Mononuclear cell (primary cell): ENCODE results near the gene MPZL2. TPM values are rescaled to one million over a fixed set of nuclear protein-coding genes. Genes with fewer than 3 reads are reported as not detected.

Source experiments
- H3K27me3 ChIP-seq: 2 replicates; pipeline ENCODE4 v1.6.0; 2011; ENCODE audit warnings: low read length, control low read depth; ENCODE audit not compliant: insufficient read depth
- H3K4me1 ChIP-seq: 2 replicates; pipeline ENCODE4 v1.5.1; 2011; ENCODE audit warnings: mild to moderate bottlenecking, low read length, control low read depth; ENCODE audit not compliant: insufficient read depth
- H3K4me3 ChIP-seq: 2 replicates; pipeline ENCODE4 v1.5.1; 2011; ENCODE audit warnings: mild to moderate bottlenecking, low read length, moderate library complexity
- H3K9me3 ChIP-seq: 2 replicates; pipeline ENCODE4 v1.5.1; 2011; ENCODE audit warnings: low read depth, mild to moderate bottlenecking, control low read depth, low read length
- total RNA-seq: library from RNA; depleted of rRNA; stranded (reverse); fragments of >200 nt; gene quantifications from one replicate; pipeline ENCODE4 v1.2.3, GENCODE V29; 2012

Gene MPZL2
- total RNA-seq, 1 donor = 1.5 TPM

DNA sequence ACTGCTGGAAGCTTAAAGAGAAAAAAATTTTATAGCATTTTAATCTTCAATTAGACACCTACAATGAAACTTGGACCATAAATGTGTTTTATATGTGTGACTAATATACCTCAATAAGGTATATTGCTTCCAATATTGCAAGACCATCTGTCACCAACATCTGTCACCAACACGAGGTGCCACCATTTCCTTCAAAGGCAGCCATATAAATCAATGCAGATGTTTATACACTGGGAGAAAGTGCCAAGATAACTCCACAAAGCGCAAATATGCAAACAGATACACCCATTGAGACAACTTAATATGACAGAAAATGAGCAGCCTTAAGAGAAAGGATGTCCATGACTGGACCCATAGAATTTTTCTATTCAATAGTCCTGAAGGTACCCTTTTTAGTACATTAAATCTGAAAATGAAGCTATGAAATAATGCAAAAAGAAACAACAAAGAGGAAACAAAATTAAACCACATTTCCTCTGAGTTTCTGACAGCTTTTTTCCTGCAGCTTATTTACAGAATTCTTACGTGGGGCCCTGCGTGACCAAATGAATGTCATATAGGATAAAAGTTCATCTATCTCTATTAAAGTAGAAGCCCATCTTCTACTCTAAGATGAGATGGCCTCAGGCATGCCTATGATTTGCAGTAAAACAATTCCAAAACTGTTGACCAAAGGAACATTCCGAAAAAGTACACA is 24.4 kb downstream of the MPZL2 start:
- Histone ChIP-seq H3K4me1 (peaks cover 72% of the 10 kb centered on the region), H3K27me3 (no peaks in the 10 kb centered on the region)

DNA sequence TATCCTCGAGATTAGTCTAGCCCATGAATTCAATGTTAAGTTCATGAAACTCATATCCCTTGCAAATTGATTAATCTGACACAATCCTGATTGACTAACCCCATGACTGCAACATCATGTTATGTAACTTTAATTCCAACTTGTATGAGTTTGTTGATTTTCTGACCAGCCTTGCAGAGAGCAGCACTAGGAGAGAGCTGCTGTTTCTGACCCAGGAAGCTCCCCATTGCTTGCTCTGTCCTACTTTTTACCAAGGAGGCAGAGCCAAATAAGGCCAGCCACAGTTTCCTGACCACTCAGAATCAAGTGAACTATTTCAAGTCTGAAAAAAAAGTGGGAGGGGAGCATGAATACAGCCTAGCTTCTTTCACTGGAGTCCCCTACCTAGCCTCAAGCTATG is 25.2 kb downstream of the MPZL2 start:
- Histone ChIP-seq H3K4me1 (peaks cover 72% of the 10 kb centered on the region), H3K4me3 (no peak overlapping the region), H3K27me3 (no peaks in the 10 kb centered on the region), H3K9me3 (no peaks in the 10 kb centered on the region)

More for the DNA sequence above, 24.4 kb downstream of the MPZL2 start:
- peak overlapping the region; percentile 10 for H3K4me3 ChIP-seq
- H3K9me3 ChIP-seq = no peaks in the 10 kb centered on the region

DNA sequence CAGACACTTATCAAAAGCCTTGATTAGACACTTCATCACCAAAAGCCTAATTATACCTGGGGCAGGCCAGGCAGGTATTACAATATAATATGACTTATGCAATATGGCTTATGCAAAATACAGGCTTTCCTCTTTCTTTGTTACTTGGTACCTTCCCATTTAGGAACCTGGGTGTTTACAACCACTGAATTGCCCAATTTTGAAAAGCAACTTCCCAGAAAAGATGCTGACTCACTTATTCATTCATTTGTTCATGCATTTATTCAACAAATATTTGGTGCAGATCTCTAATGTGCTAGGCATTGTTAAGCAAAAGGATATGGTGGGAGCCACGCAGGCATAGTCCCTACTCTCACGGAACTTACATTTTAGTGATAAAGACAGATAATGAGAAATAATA is 25.7 kb downstream of the MPZL2 start:
- H3K4me1 ChIP-seq = peaks cover 69% of the 10 kb centered on the region
- no peaks in the 10 kb centered on the region for H3K27me3 ChIP-seq
- no peaks in the 10 kb centered on the region for H3K9me3 ChIP-seq
- H3K4me3 ChIP-seq = no peak overlapping the region

DNA sequence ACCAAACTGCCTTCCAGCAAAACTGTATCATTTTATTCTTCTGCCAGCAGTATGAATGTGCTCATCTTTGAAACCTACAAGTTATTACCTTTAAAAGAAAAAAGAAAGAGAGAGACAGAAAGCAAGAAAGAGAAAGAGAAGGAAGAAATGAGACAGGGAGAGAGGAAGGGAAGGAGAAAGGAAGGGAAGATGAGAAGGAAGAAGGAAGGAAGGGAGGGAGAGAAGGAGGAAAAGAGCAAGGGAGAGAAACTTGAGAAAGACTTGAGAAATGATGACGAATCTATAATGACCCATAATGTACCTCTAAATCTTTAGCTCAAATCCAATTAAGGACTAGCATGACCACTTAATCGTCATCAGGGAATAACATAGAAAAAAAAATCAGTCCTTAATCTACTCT is 27.9 kb downstream of the MPZL2 start:
- Histone ChIP-seq H3K4me3 (no peak overlapping the region), H3K27me3 (no peaks in the 10 kb centered on the region), H3K9me3 (no peaks in the 10 kb centered on the region), H3K4me1 (peaks cover 58% of the 10 kb centered on the region)

DNA sequence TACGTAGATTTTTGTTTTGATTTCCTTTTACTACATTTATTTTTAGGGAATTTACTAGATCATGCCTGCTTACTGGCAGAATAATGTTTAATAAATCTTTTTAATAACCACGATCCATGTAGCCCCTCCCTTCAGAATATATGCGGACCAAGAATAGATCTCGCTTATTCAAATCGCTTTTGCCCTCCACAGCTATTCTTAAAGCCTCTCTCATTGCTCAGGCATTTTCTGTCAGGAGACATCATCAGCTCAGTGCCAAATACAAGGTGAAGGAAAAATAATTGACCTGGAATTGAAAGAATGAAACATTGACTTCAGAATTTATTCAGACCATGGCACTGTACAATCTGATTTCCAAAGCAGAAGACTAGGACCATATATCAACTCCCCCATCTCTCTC is 29.3 kb downstream of the MPZL2 start:
- Histone ChIP-seq H3K4me3 (no peak overlapping the region), H3K9me3 (no peaks in the 10 kb centered on the region), H3K4me1 (peaks cover 58% of the 10 kb centered on the region), H3K27me3 (no peaks in the 10 kb centered on the region)

DNA sequence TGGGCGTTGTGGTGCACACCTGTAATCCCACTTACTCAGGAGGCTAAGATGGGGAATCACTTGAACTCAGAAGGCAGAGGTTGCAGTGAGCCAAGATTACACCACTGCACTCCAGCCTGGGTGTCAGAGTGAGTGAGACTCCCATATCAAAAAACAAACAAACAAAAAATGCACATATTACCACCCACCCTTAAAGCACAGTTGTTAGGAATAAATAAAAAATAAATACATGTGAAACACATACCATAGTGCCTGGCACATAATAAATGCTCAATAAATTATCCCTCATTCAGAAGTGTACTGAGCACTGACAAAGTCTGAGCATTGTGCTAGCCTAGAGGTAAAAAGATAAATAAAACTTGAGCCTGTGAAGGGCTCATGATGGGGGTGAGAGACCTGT is 30.2 kb downstream of the MPZL2 start:
- Histone ChIP-seq H3K4me3 (no peak overlapping the region), H3K4me1 (peaks cover 58% of the 10 kb centered on the region), H3K9me3 (no peaks in the 10 kb centered on the region), H3K27me3 (no peaks in the 10 kb centered on the region)

DNA sequence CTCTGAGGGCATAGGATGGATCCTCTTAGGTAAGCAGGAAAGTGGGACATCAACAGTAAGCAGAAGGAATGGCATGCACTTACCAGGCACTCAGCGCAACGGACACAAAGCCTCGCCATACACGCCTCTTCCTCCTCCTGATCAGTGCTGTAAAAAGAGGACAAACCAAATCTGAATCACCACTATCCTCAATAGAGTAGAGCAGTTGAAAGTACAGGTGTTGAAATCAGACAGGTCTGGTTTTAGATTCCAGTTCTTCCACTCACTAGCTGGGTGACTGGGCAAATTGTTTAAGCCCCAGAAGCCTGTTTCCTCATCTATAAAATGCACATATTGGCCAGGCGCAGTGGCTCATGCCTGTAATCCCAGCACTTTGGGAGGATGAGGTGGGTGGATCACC is 30.7 kb downstream of the MPZL2 start:
- peaks cover 58% of the 10 kb centered on the region for H3K4me1 ChIP-seq
- H3K9me3 ChIP-seq = no peaks in the 10 kb centered on the region
- H3K27me3 ChIP-seq = no peaks in the 10 kb centered on the region
- H3K4me3 ChIP-seq = no peak overlapping the region

DNA sequence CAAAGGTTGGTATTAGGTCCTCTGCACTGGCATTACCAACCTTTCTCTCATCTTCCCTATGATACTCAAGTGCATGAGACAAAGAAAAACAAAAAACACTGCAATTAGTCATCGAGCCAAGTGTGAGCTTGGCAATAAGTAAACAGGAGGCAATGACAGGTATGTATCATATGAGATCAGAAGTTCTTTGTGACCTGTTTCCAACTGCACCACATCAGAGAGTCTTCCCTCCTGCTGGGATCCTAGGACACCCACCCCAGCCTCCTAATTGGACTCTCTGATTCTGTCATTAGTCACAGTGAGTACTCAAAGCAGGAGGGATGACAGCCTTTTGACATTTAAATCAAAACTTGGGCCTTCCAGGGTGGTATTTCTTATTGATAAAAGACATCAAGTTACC is 31.4 kb downstream of the MPZL2 start:
- no peaks in the 10 kb centered on the region for H3K9me3 ChIP-seq
- peaks cover 58% of the 10 kb centered on the region for H3K4me1 ChIP-seq
- no peak overlapping the region for H3K4me3 ChIP-seq
- H3K27me3 ChIP-seq = no peaks in the 10 kb centered on the region

DNA sequence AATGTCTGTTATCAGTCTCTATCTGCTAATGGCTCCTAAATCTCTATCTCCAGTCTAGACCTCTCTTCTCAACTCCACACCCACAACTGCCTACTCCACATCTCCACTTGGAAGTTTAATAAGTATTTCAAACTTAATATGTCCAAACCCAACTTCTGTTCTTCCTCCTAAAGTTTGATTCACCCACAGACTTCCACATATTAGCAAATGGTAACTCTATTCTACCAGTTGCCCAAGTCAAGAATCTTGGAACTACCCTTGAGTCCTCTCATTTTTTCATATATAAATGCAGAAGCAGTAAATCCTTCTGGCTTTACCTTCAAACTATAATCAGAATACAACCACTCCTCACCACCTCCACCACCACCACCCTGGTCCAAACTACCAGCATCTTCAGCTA is 32.6 kb downstream of the MPZL2 start:
- Histone ChIP-seq H3K27me3 (no peaks in the 10 kb centered on the region), H3K4me1 (peaks cover 61% of the 10 kb centered on the region)

DNA sequence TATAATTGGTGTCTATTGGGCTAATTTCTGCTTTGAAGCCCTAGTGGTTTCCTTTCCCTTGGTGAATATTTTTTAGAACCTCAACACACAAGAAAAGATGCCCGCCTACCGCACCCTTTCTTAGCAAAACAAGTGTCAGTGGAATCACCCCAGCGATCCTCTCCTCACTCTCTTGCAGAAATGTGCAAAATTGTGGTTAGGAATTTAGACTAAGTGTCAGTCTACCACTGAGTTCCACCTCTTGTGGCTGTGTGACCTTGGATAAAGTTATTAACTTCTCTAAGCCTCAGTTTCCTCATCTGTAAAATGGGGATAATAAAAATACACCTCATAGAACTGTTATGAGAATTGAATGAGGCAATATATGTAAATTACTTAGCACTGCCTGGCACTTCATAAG is 34.0 kb downstream of the MPZL2 start:
- H3K4me1 ChIP-seq = peaks cover 69% of the 10 kb centered on the region
- H3K9me3 ChIP-seq = no peaks in the 10 kb centered on the region
- H3K27me3 ChIP-seq = no peaks in the 10 kb centered on the region
- H3K4me3 ChIP-seq = no peak overlapping the region

More for the DNA sequence above, 32.6 kb downstream of the MPZL2 start:
- Histone ChIP-seq H3K9me3 (no peaks in the 10 kb centered on the region), H3K4me3 (no peak overlapping the region)

DNA sequence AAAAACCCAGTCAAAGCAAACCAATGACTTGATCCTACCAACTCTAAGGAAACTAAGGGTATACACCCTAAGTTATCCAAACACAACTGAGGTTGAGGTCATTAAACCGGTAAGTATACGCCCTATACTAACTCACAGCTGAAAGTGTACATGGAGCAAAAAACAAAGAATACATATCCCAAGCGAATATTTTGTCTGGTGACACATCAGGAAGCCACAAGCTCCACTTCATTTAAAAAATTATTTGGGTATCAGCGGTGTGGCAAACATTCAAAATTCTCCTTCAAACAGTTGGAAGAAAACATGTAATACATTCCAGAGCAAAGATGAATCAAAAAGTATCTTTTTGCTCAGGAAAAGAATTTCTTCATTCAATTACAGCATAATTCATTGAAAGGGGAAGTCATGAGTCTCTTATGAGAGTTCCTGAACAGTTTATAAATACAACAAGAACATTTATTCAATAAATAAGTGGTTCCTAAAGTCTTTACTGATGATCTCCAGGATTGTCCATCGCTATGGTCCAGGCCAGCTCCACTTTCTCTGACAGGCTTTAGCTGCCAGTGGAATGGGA is 34.7 kb downstream of the MPZL2 start:
- Histone ChIP-seq H3K4me1 (peaks cover 76% of the 10 kb centered on the region), H3K27me3 (no peaks in the 10 kb centered on the region), H3K4me3 (no peak overlapping the region), H3K9me3 (no peaks in the 10 kb centered on the region)

DNA sequence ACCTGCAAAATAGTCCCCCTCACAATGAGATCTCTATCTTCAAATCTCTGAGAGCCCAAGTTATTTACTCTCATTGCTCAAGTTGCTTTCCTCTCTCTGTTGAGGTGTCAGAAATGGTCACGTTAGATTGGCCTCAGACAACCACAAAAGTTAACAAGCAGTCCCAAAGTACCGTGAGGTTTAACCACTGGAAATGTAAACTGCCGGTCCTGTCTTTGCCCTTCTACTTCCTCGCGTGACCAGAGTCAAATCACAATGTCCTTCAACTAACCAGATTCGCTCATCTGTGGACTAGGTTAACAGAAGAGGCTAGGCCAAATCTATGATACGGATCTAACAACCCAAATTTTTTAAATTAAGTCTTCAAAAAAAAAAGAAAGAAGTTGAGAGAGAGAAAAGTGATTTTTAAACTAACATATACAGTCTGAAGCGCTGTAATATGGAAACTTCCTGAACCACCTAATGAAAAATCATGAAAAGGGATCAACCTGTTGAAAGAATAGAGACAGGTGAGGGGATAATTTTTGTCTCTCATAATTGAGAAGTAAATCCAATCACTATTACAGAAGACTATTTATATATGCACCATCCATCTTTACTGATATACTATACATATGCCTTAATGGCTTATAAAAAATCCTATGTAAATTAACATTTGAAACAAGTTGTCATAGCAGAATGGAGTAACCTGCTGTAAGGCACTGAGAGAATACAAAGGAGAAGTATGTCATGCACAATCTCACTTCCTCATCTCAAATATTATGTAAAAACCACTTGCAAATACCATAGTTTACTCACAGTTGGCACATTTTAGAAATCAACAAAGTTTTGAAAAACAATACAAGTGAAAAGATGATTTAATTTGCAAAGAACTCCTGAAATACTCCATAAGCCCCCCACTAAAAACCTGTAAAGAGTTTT is 36.0 kb downstream of the MPZL2 start:
- no peaks in the 10 kb centered on the region for H3K9me3 ChIP-seq
- H3K27me3 ChIP-seq = no peaks in the 10 kb centered on the region
- H3K4me3 ChIP-seq = no peak overlapping the region
- H3K4me1 ChIP-seq = peaks cover 80% of the 10 kb centered on the region

DNA sequence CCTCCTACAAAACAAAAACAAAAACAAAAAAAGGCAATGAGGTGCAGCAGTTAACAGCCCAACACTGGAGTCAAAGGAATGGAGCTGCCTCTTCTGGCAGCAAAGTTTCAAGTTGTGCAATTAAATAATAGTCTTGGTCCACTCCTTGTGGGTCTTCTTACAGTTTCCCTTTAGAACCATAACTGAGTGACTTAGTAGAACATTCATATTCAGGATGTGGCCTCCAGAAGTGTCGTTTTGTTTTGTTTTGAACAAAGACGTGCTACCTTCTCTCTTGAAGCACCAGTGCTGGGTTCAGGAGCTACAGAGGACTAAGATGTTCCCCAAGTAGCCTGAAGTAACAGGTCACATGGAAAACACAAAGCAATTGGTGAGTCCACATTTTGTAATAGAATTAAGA is 37.3 kb downstream of the MPZL2 start:
- no peaks in the 10 kb centered on the region for H3K27me3 ChIP-seq
- peaks cover 91% of the 10 kb centered on the region for H3K4me1 ChIP-seq
- H3K9me3 ChIP-seq = no peaks in the 10 kb centered on the region
- H3K4me3 ChIP-seq = no peak overlapping the region

DNA sequence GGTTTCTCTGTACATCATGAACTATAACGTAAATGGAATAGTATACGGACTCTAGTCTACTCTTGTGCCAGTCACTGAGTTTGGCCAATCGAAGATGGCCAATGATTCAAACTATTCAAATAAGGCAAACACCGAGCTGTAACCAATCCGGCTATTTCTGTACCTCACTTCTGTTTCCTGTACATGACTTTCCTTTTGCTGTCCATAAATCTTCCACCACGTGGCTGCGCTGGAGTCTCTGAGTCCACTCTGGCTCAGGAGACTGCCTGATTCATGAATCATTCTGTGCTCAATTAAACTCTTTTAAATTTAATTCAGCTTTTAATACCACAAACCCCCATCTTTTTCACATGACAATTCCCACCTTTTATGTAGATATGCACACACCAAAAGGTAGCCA is 37.8 kb downstream of the MPZL2 start:
- H3K9me3 ChIP-seq = no peaks in the 10 kb centered on the region
- peaks cover 91% of the 10 kb centered on the region for H3K4me1 ChIP-seq
- no peaks in the 10 kb centered on the region for H3K27me3 ChIP-seq
- no peak overlapping the region for H3K4me3 ChIP-seq

DNA sequence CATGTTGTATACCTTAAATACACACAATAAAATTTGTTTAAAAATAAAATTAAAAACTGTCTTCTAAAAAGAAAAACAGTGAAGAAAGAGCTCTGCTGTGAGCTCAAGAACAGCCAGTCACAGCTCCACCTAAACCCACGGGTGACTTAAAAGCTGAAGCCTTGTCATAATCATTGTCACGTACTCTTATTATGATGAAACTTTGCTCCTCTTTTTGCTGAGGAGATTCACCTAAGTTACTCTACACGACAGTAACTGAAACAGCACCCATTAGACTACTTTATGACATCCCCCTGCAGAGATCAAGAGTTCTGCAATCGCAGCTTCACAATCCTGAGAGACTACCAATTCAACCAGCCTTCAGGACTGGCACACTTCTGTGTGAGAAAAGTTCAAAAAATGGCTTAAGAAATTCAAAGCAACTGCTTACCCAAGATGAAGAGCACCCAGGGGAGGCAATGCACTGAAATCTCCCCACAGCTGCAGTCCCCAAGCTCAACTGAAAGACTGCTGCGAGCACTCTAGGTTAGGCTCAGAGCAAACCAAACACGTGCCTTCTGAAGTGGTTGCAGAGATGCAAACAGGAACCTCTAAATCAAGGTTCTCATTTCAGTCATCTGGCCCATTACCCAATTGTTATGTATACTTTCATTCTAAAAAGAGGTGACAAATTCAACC is 39.4 kb downstream of the MPZL2 start, which contains the start of gene JAML:
Gene JAML, minus strand, starts transcription at position 501 of the 678 bp plus-strand sequence. CDS start 10,145 bp downstream, outside the sequence.
- Histone ChIP-seq H3K4me3 (peak within 1 kb of the TSS; percentile 78), H3K4me1 (peaks cover 91% of the 10 kb centered on the region), H3K9me3 (no peaks in the 10 kb centered on the region)

More for the DNA sequence above, 39.4 kb downstream of the MPZL2 start, which contains the start of gene JAML:
- no peaks in the 10 kb centered on the region for H3K27me3 ChIP-seq
